Stomach (tissue), 9 donors: ENCODE measurements around the gene APOC3. TPM values are rescaled to one million over a fixed set of nuclear protein-coding genes. Genes with fewer than 3 reads are reported as not detected.
"Not testable (repeated sequence)": the region's sequence is repeated elsewhere in the genome, so short reads cannot be mapped to it uniquely, and the experiment has no call there.

Experiments
- DNase-seq, 2 donors: peaks; one replicate each; pipeline versions ENCODE4 v3.0.0 to v3.0.0-alpha.2; 2013 to 2019
- H3K27ac ChIP-seq, 5 donors: fragments of 200-600 bp in 4 of 5; sonication (generic) in 4 of 5; one replicate each; pipeline ENCODE4 v1.5.1; 2013 to 2019; ENCODE audit warnings: mild to moderate bottlenecking in 1 of 5, moderate library complexity in 1 of 5
- H3K27me3 ChIP-seq, 3 donors: fragments of 200-600 bp; sonication (generic); one replicate each; pipeline ENCODE4 v1.5.1; 2017 to 2019; ENCODE audit warnings: mixed run types in 1 of 3
- H3K36me3 ChIP-seq, 4 donors: fragments of 200-600 bp; sonication (generic); 1 replicate in 3 of 4; 2 replicates in 1 of 4; pipeline ENCODE4 v1.5.1; 2016 to 2019
- H3K4me1 ChIP-seq, 4 donors: fragments of 200-600 bp; sonication (generic); one replicate each; pipeline ENCODE4 v1.5.1; 2016 to 2019
- H3K4me3 ChIP-seq, 4 donors: fragments of 200-600 bp; sonication (generic) in 3 of 4; one replicate each; pipeline ENCODE4 v1.5.1; 2016 to 2019; ENCODE audit warnings: mild to moderate bottlenecking in 1 of 4
- H3K9me3 ChIP-seq, 4 donors: fragments of 200-600 bp; sonication (generic); one replicate each; pipeline ENCODE4 v1.5.1; 2016 to 2019
- CTCF ChIP-seq, 7 experiments: fragments of 450-650 bp in 4 of 7; fragments of 200-600 bp in 3 of 7; sonication (generic) in 3 of 7; IDR thresholded peaks; one replicate each; pipeline ENCODE4 v1.5.1; 2016 to 2019; ENCODE audit warnings: antibody characterized with exemption in 7 of 7, control low read depth in 2 of 7, mild to moderate bottlenecking in 1 of 7
- EP300 ChIP-seq: sonication (generic); formaldehyde crosslinking; IDR thresholded peaks from one replicate; pipeline ENCODE4 v1.6.1; 2017; ENCODE audit warnings: antibody characterized with exemption
- POLR2A ChIP-seq, 4 donors: fragments of 450-650 bp; IDR thresholded peaks; one replicate each; pipeline ENCODE4 v1.6.1; 2016; ENCODE audit warnings: antibody characterized with exemption in 4 of 4, control low read depth in 2 of 4, mild to moderate bottlenecking in 1 of 4, moderate library complexity in 1 of 4
- POLR2AphosphoS5 ChIP-seq, 3 donors: sonication (generic); formaldehyde crosslinking; IDR thresholded peaks; one replicate each; pipeline ENCODE4 v1.6.1; 2016; ENCODE audit warnings: antibody characterized with exemption in 3 of 3
- WGBS, 5 donors: extraction: QIAGEN DNeasy Blood & Tissue Kit in 3 of 5; methylation state at CpG; one replicate each; pipeline versions ENCODE4 v1.1.5 to v1.1.7; 2013 to 2018; 5-methylcytosine and 5-hydroxymethylcytosine counted together
- intact Hi-C: fragments of 100-400 bp; cut with DNase I; formaldehyde crosslinking; loops from one replicate; pipeline ENCODE4 v1.15.1; 2023; ENCODE audit warnings: low total_unique reads
- polyA plus RNA-seq, 3 donors: library from polyadenylated mRNA; stranded (reverse); fragments of 200-250 nt; gene quantifications; one replicate each; pipeline ENCODE4 v1.2.3, GENCODE V29; 2013
- total RNA-seq, 5 donors: library from RNA; depleted of rRNA; stranded (reverse); fragments of >200 nt; gene quantifications; one replicate each; pipeline versions ENCODE4 v1.1.0 to v1.2.3, GENCODE V29; 2014 to 2016
- donor health status: healthy with polysubstance abuse.
- donor health status: Bipolar disorder and iron deficiency.
- donor health status: healthy.

APOC3 gene
- total and polyA plus RNA-seq, 8 donors, result 18.9 TPM; not detected in 7

- TF ChIP-seq EP300 (no peak), CTCF (IDR thresholded peaks at IDR 0.05) (no peak), POLR2A (IDR thresholded peaks at IDR 0.05) (no peak), POLR2AphosphoS5 (IDR thresholded peaks at IDR 0.05) (no peak)
- H3K27me3 ChIP-seq, result no peaks in the 10 kb centered on the region
- 72 to 100% (median 89%) methylated on average over 1 of the region's 1 CpG for WGBS, 5 donors
- no peak for DNase-seq
- no peak overlapping the region for H3K4me3 ChIP-seq
- peaks cover 2 to 26% (median 9%) of the 10 kb centered on the region in 4 donors for H3K4me1 ChIP-seq
- no peaks in the 10 kb centered on the region for H3K36me3 ChIP-seq
- H3K27ac ChIP-seq, result no peak overlapping the region
- no peaks in the 10 kb centered on the region for H3K9me3 ChIP-seq
- intact Hi-C loops, result loop anchor here (10.0 kb wide), 1 partner anchor 308 kb away; no protein-coding TSS in a partner anchor
Observed at GRCh38 chr11:116796548-116796947, 33.2 kb upstream of the APOC3 start.

GRCh38 chr11:116797816-116798215 lies 31.9 kb upstream of the APOC3 start:
- Histone ChIP-seq H3K4me1 (peaks cover 0 to 15% (median 2%) of the 10 kb centered on the region in 4 donors), H3K27ac (no peak overlapping the region), H3K4me3 (no peak overlapping the region), H3K36me3 (no peaks in the 10 kb centered on the region), H3K27me3 (no peaks in the 10 kb centered on the region), H3K9me3 (no peaks in the 10 kb centered on the region)
- TF ChIP-seq CTCF (IDR thresholded peaks at IDR 0.05) (no peak), EP300 (no peak)
- WGBS, 5 donors, result 30 to 61% (median 47%) methylated on average over 5 of the region's 5 CpGs
- intact Hi-C loops, result loop anchor here (10.0 kb wide), 1 partner anchor 307 kb away; no protein-coding TSS in a partner anchor
- no peak for DNase-seq

- intact Hi-C loops, result loop anchor here (10.0 kb wide), 1 partner anchor 306 kb away; no protein-coding TSS in a partner anchor
- WGBS, 5 donors, result 73 to 91% (median 79%) methylated on average over 5 of the region's 5 CpGs
- DNase-seq, result no peak
- Histone ChIP-seq H3K9me3 (no peaks in the 10 kb centered on the region), H3K27me3 (no peaks in the 10 kb centered on the region), H3K4me1 (peaks cover 0 to 15% (median 2%) of the 10 kb centered on the region in 4 donors), H3K36me3 (no peaks in the 10 kb centered on the region), H3K27ac (no peak overlapping the region), H3K4me3 (no peak overlapping the region)
- no peak for TF ChIP-seq CTCF (IDR thresholded peaks at IDR 0.05)
- TF ChIP-seq POLR2A (IDR thresholded peaks at IDR 0.05), result no peak
- no peak for TF ChIP-seq EP300
- no peak for TF ChIP-seq POLR2AphosphoS5 (IDR thresholded peaks at IDR 0.05)
Observed at GRCh38 chr11:116798368-116798767, 31.3 kb upstream of the APOC3 start.

GRCh38 chr11:116800610-116801009 lies 29.1 kb upstream of the APOC3 start:
- 92 to 96% (median 94%) methylated on average over 2 of the region's 2 CpGs for WGBS, 5 donors
- H3K27ac ChIP-seq, result no peak overlapping the region
- no peaks in the 10 kb centered on the region for H3K36me3 ChIP-seq
- no peaks in the 10 kb centered on the region for H3K9me3 ChIP-seq
- no peak overlapping the region for H3K4me3 ChIP-seq
- intact Hi-C loops, result no loop called here
- H3K4me1 ChIP-seq, result peaks cover 0 to 15% (median 2%) of the 10 kb centered on the region in 4 donors
- no peaks in the 10 kb centered on the region for H3K27me3 ChIP-seq
- no peak for TF ChIP-seq POLR2A (IDR thresholded peaks at IDR 0.05)
- TF ChIP-seq POLR2AphosphoS5 (IDR thresholded peaks at IDR 0.05), result no peak
- TF ChIP-seq EP300, result no peak
- no peak for TF ChIP-seq CTCF (IDR thresholded peaks at IDR 0.05)
- DNase-seq, result no peak

GRCh38 chr11:116801662-116802061 lies 28.0 kb upstream of the APOC3 start:
- H3K4me3 ChIP-seq, H3K27me3 ChIP-seq, DNase-seq, intact Hi-C loops, H3K36me3 ChIP-seq, H3K27ac ChIP-seq, H3K9me3 ChIP-seq: not testable (repeated sequence)
- peaks cover 0 to 15% (median 2%) of the 10 kb centered on the region in 4 donors for H3K4me1 ChIP-seq
